ENCODE measurements around the gene SCN10A. TPM values are rescaled to one million over a fixed set of nuclear protein-coding genes. Genes with fewer than 3 reads are reported as not detected.

The SCN10A gene
- total and polyA plus RNA-seq, 9 donors: 0.05 TPM; not detected in 8

DNA sequence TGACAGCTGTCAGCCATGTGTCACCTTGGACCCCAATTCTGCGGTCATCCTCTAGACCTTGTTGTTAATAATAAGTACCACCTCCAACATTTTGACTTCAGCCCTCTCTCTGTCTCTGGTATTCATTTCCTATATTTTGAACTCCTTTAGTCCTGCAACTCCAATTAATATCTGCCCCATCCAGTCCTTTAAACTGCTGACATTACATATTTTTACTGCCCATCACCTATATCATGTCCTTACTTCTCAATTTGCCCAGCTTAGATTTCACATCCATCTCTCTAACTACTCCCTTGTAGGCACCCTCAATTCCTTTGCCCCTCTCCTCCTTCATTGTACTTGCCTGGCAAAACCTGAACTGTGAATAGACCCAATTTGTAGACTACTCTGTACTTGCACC, 73.5 kb downstream of the SCN10A start:
- DNase-seq: no peak
- 90 to 100% (median 94%) methylated on average over 1 of the region's 1 CpG for WGBS, 3 donors
- no peak for TF ChIP-seq POLR2A (IDR thresholded peaks at IDR 0.05)
- no peak for TF ChIP-seq EP300 (IDR thresholded peaks at IDR 0.05)
- TF ChIP-seq, protein P1, sequence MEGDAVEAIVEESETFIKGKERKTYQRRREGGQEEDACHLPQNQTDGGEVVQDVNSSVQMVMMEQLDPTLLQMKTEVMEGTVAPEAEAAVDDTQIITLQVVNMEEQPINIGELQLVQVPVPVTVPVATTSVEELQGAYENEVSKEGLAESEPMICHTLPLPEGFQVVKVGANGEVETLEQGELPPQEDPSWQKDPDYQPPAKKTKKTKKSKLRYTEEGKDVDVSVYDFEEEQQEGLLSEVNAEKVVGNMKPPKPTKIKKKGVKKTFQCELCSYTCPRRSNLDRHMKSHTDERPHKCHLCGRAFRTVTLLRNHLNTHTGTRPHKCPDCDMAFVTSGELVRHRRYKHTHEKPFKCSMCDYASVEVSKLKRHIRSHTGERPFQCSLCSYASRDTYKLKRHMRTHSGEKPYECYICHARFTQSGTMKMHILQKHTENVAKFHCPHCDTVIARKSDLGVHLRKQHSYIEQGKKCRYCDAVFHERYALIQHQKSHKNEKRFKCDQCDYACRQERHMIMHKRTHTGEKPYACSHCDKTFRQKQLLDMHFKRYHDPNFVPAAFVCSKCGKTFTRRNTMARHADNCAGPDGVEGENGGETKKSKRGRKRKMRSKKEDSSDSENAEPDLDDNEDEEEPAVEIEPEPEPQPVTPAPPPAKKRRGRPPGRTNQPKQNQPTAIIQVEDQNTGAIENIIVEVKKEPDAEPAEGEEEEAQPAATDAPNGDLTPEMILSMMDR (IDR thresholded peaks at IDR 0.05): no peak
- Histone ChIP-seq H3K4me1 (ENCODE audit: insufficient read depth) (no peaks in the 10 kb centered on the region), H3K27me3 (no peaks in the 10 kb centered on the region), H3K4me3 (no peak overlapping the region), H3K27ac (no peak overlapping the region), H3K36me3 (no peaks in the 10 kb centered on the region), H3K9me3 (no peaks in the 10 kb centered on the region)
- intact Hi-C loops (cut with DNase I): no loop called here

DNA sequence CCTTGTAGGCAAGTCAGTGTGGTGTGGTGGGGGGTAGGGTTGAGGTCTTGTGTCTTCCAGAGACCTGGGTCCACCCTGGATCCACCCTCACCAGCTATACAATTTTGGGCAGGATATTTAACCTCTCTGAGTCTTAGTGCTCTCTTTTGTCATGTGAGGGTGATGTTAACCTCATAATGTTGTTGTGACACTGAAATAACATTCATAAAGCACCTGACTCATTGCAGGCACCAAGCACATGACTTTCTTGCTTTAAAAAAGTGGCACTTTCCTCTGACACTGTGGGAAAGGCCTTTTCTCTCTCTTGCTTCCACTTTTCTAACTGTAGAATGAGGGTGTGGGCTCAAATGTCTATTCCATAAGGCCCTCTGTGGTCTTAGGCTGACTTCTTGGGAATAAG, 75.5 kb downstream of the SCN10A start:
- intact Hi-C loops (cut with DNase I): no loop called here
- no peak for DNase-seq
- Histone ChIP-seq H3K27me3 (no peaks in the 10 kb centered on the region), H3K4me3 (no peak overlapping the region), H3K36me3 (no peaks in the 10 kb centered on the region), H3K4me1 (ENCODE audit: insufficient read depth) (no peaks in the 10 kb centered on the region), H3K9me3 (no peaks in the 10 kb centered on the region), H3K27ac (no peak overlapping the region)
- TF ChIP-seq, protein P1 (IDR thresholded peaks at IDR 0.05): no peak
- TF ChIP-seq EP300 (IDR thresholded peaks at IDR 0.05): no peak
- no peak for TF ChIP-seq POLR2A (IDR thresholded peaks at IDR 0.05)

DNA sequence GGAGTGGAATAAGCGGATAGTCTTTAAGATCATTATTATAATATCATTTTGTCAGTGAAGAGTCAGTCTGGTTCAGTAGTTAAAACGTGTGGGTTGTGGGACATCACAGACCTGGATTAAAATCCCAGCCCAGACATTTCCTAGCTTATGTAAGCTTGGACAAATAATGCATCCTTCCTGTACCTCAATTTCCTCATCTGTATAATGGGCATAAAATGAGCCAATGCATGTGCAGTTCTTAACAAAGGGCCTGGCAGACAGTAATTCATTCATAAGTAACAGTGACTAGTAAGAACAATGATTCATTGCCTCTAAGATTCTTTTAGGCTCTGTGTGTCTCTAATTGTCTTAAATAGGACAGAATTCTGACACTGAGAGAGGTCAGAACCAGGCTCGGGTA, 76.1 kb downstream of the SCN10A start:
- WGBS, 3 donors: 65 to 71% (median 66%) methylated on average over 3 of the region's 3 CpGs
- Histone ChIP-seq H3K4me3 (no peak overlapping the region), H3K27me3 (no peaks in the 10 kb centered on the region), H3K27ac (no peak overlapping the region), H3K36me3 (no peaks in the 10 kb centered on the region), H3K9me3 (no peaks in the 10 kb centered on the region), H3K4me1 (ENCODE audit: insufficient read depth) (no peaks in the 10 kb centered on the region)
- no peak for DNase-seq
- TF ChIP-seq POLR2A (IDR thresholded peaks at IDR 0.05) (no peak), EP300 (IDR thresholded peaks at IDR 0.05) (no peak)
- TF ChIP-seq, protein P1 (IDR thresholded peaks at IDR 0.05): no peak
- intact Hi-C loops (cut with DNase I): no loop called here

DNA sequence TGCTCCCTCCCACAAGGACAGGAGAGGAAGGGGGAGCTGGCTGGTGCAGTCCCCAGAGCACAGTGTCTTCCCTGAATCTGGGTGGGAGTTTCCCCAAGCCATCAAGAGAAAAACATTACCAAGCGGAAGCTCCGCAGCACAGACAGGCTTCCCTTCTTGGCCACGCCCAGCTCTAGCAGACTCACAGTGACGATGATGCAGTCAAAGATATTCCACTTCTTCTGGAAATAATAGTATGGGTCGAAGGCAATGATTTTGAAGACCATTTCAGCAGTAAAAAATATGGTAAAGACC, 76.7 kb downstream of the SCN10A start:
- no peaks in the 10 kb centered on the region for H3K9me3 ChIP-seq
- no peak for TF ChIP-seq EP300 (IDR thresholded peaks at IDR 0.05)
- TF ChIP-seq POLR2A (IDR thresholded peaks at IDR 0.05): no peak
- TF ChIP-seq, protein P1 (IDR thresholded peaks at IDR 0.05): no peak
- 54 to 58% (median 57%) methylated on average over 5 of the region's 5 CpGs for WGBS, 3 donors
- H3K27me3 ChIP-seq: no peaks in the 10 kb centered on the region
- no peak overlapping the region for H3K4me3 ChIP-seq
- H3K27ac ChIP-seq: no peak overlapping the region
- no peak for DNase-seq
- H3K36me3 ChIP-seq: no peaks in the 10 kb centered on the region
- no peaks in the 10 kb centered on the region for H3K4me1 ChIP-seq (ENCODE audit: insufficient read depth)
- intact Hi-C loops (cut with DNase I): no loop called here

All from ovary (tissue), 9 donors.